Right atrium auricular region (tissue), 2 donors: Measurements from ENCODE around the gene POGK. TPM values are rescaled to one million over a fixed set of nuclear protein-coding genes. Genes with fewer than 3 reads are reported as not detected.

Experiments
- DNase-seq: peaks from one replicate; pipeline ENCODE4 v3.0.0-alpha.2; 2019; ENCODE audit warnings: low spot score
- H3K27ac ChIP-seq, 2 donors: fragments of 200-600 bp; sonication (generic); 1 replicate in 1 of 2; 2 replicates in 1 of 2; pipeline ENCODE4 v1.5.1; 2016 to 2019
- H3K27me3 ChIP-seq, 2 donors: fragments of 200-600 bp; sonication (generic); one replicate each; pipeline versions ENCODE4 v1.5.1 to v1.6.0; 2017 to 2019
- H3K36me3 ChIP-seq: fragments of 200-600 bp; sonication (generic); one replicate; pipeline ENCODE4 v1.5.1; 2016
- H3K4me1 ChIP-seq, 2 donors: fragments of 200-600 bp; sonication (generic); one replicate each; pipeline versions ENCODE4 v1.5.1 to v1.6.0; 2017 to 2019
- H3K4me3 ChIP-seq, 2 donors: fragments of 200-600 bp; sonication (generic); 1 replicate in 1 of 2; 2 replicates in 1 of 2; pipeline ENCODE4 v1.5.1; 2017 to 2019; ENCODE audit warnings: mild to moderate bottlenecking in 1 of 2, moderate library complexity in 1 of 2
- H3K9me3 ChIP-seq, 2 donors: fragments of 200-600 bp; sonication (generic); one replicate each; pipeline ENCODE4 v1.5.1; 2019
- total RNA-seq, 2 donors: library from RNA; depleted of rRNA; stranded (reverse); fragments of >200 nt; gene quantifications; one replicate each; pipeline ENCODE4 v1.1.0, GENCODE V29; 2016
- TF ChIP-seq, protein P1 (sequence below), 2 donors: fragments of 200-600 bp; sonication (generic); IDR thresholded peaks; one replicate each; pipeline ENCODE4 v1.5.1; 2019; ENCODE audit warnings: antibody characterized with exemption in 2 of 2

Gene POGK
- total RNA-seq, 2 donors from 2014 or later: 15.8 to 20.2 TPM

DNA sequence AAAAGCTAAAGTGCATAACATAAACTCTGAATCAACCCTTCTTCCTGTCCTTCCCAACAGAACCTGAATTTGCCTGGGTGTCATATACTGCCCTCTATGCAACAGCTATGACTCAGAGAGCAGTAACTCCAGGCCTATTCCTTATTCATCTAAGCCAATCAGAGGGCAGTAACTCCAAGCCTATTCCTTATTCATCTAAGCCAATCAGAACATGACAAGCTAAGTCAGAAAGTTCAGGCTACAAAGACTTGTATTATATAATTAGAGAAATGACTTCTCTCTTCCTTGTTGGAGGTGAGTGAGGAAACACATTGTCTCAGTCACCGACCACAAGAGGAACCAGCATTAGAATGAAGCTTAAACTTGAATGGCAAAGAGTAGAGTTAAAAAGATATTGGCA, 63.0 kb downstream of the POGK start:
- no peak overlapping the region for H3K27ac ChIP-seq
- no peak overlapping the region for H3K4me3 ChIP-seq
- TF ChIP-seq, protein P1, sequence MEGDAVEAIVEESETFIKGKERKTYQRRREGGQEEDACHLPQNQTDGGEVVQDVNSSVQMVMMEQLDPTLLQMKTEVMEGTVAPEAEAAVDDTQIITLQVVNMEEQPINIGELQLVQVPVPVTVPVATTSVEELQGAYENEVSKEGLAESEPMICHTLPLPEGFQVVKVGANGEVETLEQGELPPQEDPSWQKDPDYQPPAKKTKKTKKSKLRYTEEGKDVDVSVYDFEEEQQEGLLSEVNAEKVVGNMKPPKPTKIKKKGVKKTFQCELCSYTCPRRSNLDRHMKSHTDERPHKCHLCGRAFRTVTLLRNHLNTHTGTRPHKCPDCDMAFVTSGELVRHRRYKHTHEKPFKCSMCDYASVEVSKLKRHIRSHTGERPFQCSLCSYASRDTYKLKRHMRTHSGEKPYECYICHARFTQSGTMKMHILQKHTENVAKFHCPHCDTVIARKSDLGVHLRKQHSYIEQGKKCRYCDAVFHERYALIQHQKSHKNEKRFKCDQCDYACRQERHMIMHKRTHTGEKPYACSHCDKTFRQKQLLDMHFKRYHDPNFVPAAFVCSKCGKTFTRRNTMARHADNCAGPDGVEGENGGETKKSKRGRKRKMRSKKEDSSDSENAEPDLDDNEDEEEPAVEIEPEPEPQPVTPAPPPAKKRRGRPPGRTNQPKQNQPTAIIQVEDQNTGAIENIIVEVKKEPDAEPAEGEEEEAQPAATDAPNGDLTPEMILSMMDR (IDR thresholded peaks at IDR 0.05): no peak
- H3K9me3 ChIP-seq: peaks cover 0 to 4% of the 10 kb centered on the region in 2 donors
- no peaks in the 10 kb centered on the region for H3K27me3 ChIP-seq
- H3K4me1 ChIP-seq: no peaks in the 10 kb centered on the region
- H3K36me3 ChIP-seq: no peaks in the 10 kb centered on the region
- DNase-seq: no peak

DNA sequence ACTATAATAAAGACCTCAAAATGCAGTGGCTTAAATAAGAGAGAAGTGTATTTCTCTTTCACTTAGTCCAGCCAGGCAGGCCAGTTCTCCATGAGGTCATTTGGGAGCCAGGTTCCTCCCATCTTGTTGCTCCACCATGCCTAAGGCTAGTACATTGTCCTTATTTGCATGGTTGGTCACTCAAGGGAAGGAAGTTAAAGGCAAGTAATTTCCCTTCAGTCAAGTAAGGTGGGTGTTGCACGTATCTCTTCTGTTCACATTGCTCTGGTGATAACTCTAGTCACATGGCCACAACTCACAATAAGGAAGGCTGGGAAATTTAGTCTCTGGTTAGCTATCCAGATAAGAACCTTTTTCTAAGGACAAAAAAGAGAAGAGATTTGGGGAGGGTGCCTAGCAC, 64.0 kb downstream of the POGK start:
- Histone ChIP-seq H3K36me3 (no peaks in the 10 kb centered on the region), H3K4me1 (no peaks in the 10 kb centered on the region), H3K9me3 (no peaks in the 10 kb centered on the region), H3K4me3 (no peak overlapping the region), H3K27ac (no peak overlapping the region), H3K27me3 (no peaks in the 10 kb centered on the region)
- TF ChIP-seq, protein P1 (IDR thresholded peaks at IDR 0.05): no peak
- no peak for DNase-seq

DNA sequence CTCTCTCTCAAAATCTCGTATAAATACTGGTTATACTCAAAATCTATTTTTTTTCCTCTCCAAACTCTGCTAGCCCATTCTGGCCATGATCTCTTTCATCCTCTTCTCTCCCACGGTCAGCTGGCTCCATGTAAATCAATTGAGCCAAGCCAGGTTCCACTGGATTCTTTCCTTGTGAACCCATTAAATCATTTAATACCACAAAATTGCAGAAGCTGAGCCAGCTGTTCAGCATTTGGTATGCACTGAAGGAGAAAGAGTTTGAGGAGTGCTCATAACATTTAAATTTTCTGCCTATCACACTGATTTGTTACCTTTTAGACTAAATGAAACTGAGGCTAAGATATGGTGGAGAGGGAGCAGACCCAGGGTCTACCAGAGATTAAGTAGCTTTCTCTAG, 65.9 kb downstream of the POGK start:
- no peak overlapping the region for H3K4me3 ChIP-seq
- H3K27me3 ChIP-seq: no peaks in the 10 kb centered on the region
- TF ChIP-seq, protein P1 (IDR thresholded peaks at IDR 0.05): no peak
- H3K9me3 ChIP-seq: no peaks in the 10 kb centered on the region
- H3K27ac ChIP-seq: no peak overlapping the region
- no peak for DNase-seq
- no peaks in the 10 kb centered on the region for H3K4me1 ChIP-seq
- no peaks in the 10 kb centered on the region for H3K36me3 ChIP-seq

DNA sequence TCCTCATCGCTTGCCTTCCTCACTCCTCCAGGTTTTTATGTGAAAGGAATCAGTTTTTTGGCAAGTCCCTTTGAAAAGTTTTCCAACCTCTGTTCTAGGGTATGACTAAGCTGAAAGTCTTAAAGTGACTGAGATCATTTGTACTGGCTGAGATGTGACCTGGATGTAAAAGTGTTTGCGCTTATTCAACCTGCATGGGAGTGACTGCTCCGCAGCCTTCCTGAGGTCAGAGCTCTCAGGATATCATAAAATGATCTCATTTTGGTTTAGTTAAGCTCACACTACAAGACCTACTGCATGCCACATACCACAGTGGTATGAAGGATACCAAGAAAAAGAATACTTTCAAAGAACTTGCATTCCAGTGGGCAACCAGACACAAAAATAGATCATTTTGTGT, 66.6 kb downstream of the POGK start:
- TF ChIP-seq, protein P1 (IDR thresholded peaks at IDR 0.05): no peak
- Histone ChIP-seq H3K27me3 (no peaks in the 10 kb centered on the region), H3K27ac (no peak overlapping the region), H3K4me3 (no peak overlapping the region), H3K9me3 (no peaks in the 10 kb centered on the region), H3K4me1 (no peaks in the 10 kb centered on the region), H3K36me3 (no peaks in the 10 kb centered on the region)
- DNase-seq: no peak

Other genes with a start within 250 kb of the POGK start
- gene TADA1, start 36.8 kb downstream of the POGK start, total RNA-seq: 10 to 100 TPM; 10.9 to 11.1 TPM
- gene ILDR2, start 136.1 kb downstream of the POGK start, total RNA-seq: 10 to 100 TPM in 1 of 2 donors, 1 to 10 TPM in 1; 7.3 to 23.2 TPM
- 1 to 10 TPM; 6.7 to 8.5 TPM for gene MAEL, start 149.8 kb downstream of the POGK start, total RNA-seq